H1 (cell line): ENCODE data around the gene MIPOL1. TPM values are rescaled to one million over a fixed set of nuclear protein-coding genes. Genes with fewer than 3 reads are reported as not detected.

Source experiments
- CTCF ChIA-PET: fragments of 300-600 bp; sonication (Branson Sonifier 250); formaldehyde crosslinking; loops from one replicate; lab custom pipeline; 2021; ENCODE audit not compliant: partially characterized antibody; lab: Charles Lee
- POLR2A ChIA-PET: fragments of 300-600 bp; sonication (Branson Sonifier 250); formaldehyde crosslinking; loops from one replicate; lab custom pipeline; 2021; ENCODE audit warnings: inconsistent platforms; ENCODE audit not compliant: partially characterized antibody; lab: Charles Lee
- DNase-seq, 2 experiments: peaks; one replicate each; pipeline versions ENCODE4 v3.0.0 to v3.0.0-alpha.2; 2010 to 2022; ENCODE audit warnings: low spot score in 2 of 2, low read depth in 1 of 2, mixed read lengths in 1 of 2
- FAIRE-seq: peaks from 2 replicates; lab custom pipeline; 2011; peaks lifted over from hg19 to GRCh38; lab: Jason Lieb, UNC
- H2AFZ ChIP-seq: 2 replicates; pipeline ENCODE4 v1.8.1; 2012; ENCODE audit warnings: low read length, inconsistent platforms
- H2AK5ac ChIP-seq: 2 replicates; pipeline ENCODE4 v1.6.1; 2013; ENCODE audit warnings: low read depth, low read length
- H2BK120ac ChIP-seq: replicated peaks from 2 replicates; pipeline ENCODE3; 2013; ENCODE audit warnings: low read depth, low read length, inconsistent platforms
- H2BK12ac ChIP-seq: 2 replicates; pipeline ENCODE4 v1.6.1; 2013; ENCODE audit warnings: low read depth, low read length
- H2BK15ac ChIP-seq: 2 replicates; pipeline ENCODE4 v1.6.1; 2013; ENCODE audit warnings: low read length
- H2BK20ac ChIP-seq: 2 replicates; pipeline ENCODE4 v1.6.1; 2013; ENCODE audit warnings: low read length
- H2BK5ac ChIP-seq: 2 replicates; pipeline ENCODE4 v1.6.1; 2013; ENCODE audit warnings: low read depth, low read length
- H3K14ac ChIP-seq: 2 replicates; pipeline ENCODE4 v1.6.1; 2013; ENCODE audit warnings: inconsistent platforms; ENCODE audit not compliant: insufficient read length
- H3K18ac ChIP-seq: 2 replicates; pipeline ENCODE4 v1.6.1; 2013; ENCODE audit warnings: low read length; ENCODE audit errors: extremely low read depth
- H3K23ac ChIP-seq: 2 replicates; pipeline ENCODE4 v1.6.1; 2013; ENCODE audit warnings: inconsistent platforms; ENCODE audit not compliant: insufficient read length
- H3K23me2 ChIP-seq: 2 replicates; pipeline ENCODE4 v1.6.1; 2013; ENCODE audit warnings: low read depth, low read length
- H3K27ac ChIP-seq: 2 replicates; pipeline ENCODE4 v1.6.1; 2011; ENCODE audit warnings: low read depth, low read length, inconsistent platforms
- H3K27me3 ChIP-seq, 4 experiments: replicated peaks in 1 of 4; 1 replicate in 1 of 4; 2 replicates in 3 of 4; pipeline versions ENCODE4 v1.6.1 to v1.8.1; 2011 to 2013; ENCODE audit warnings: low read length in 3 of 4, mild to moderate bottlenecking in 3 of 4, inconsistent platforms in 2 of 4, mixed read lengths in 2 of 4, moderate library complexity in 1 of 4; ENCODE audit not compliant: control insufficient read depth in 3 of 4, insufficient read depth in 3 of 4; ENCODE audit errors: extremely low read depth in 1 of 4
- H3K36me3 ChIP-seq, 4 experiments: 2 replicates each; pipeline versions ENCODE4 v1.6.1 to v1.8.1; 2011 to 2013; ENCODE audit warnings: mild to moderate bottlenecking in 4 of 4, low read length in 3 of 4, moderate library complexity in 2 of 4, control low read depth in 1 of 4, inconsistent platforms in 1 of 4; ENCODE audit not compliant: insufficient read depth in 4 of 4, control insufficient read depth in 2 of 4
- H3K4ac ChIP-seq: replicated peaks from 2 replicates; pipeline ENCODE3; 2013; ENCODE audit warnings: low read length, low read depth, mixed read lengths, inconsistent platforms; ENCODE audit not compliant: insufficient read length
- H3K4me1 ChIP-seq, 4 experiments: replicated peaks in 1 of 4; 1 replicate in 1 of 4; 2 replicates in 3 of 4; pipeline versions ENCODE4 v1.6.1 to v1.8.1; 2011 to 2013; ENCODE audit warnings: low read length in 3 of 4, inconsistent platforms in 2 of 4, mixed read lengths in 1 of 4; ENCODE audit not compliant: insufficient read depth in 4 of 4, control insufficient read depth in 3 of 4
- H3K4me2 ChIP-seq, 2 experiments: 2 replicates each; pipeline versions ENCODE4 v1.6.1 to v1.8.1; 2011 to 2013; ENCODE audit warnings: low read depth in 2 of 2, low read length in 2 of 2, control low read depth in 1 of 2, inconsistent platforms in 1 of 2, mild to moderate bottlenecking in 1 of 2; ENCODE audit not compliant: insufficient read depth in 1 of 2
- H3K4me3 ChIP-seq, 4 experiments: fragments of 200-600, 300-600 bp in 1 of 4; sonication (generic), shearing (Covaris generic), sonication (Bioruptor Twin) in 1 of 4; 2 replicates each; pipeline versions ENCODE4 v1.5.1 to v1.8.1; 2011 to 2016; ENCODE audit warnings: low read length in 4 of 4, low read depth in 3 of 4, control low read depth in 2 of 4, inconsistent platforms in 2 of 4, mild to moderate bottlenecking in 2 of 4, mixed read lengths in 1 of 4, moderate library complexity in 1 of 4; ENCODE audit not compliant: insufficient read depth in 2 of 4; ENCODE audit errors: extremely low read depth in 1 of 4
- H3K56ac ChIP-seq: replicated peaks from 2 replicates; pipeline ENCODE3; 2013; ENCODE audit warnings: low read depth, mild to moderate bottlenecking, mixed read lengths, low read length, inconsistent platforms; ENCODE audit not compliant: insufficient read length
- H3K79me1 ChIP-seq: 2 replicates; pipeline ENCODE4 v1.6.1; 2013; ENCODE audit warnings: low read depth, low read length, control low read depth
- H3K79me2 ChIP-seq, 2 experiments: 2 replicates each; pipeline versions ENCODE4 v1.6.1 to v1.8.1; 2012 to 2013; ENCODE audit warnings: low read length in 2 of 2, mild to moderate bottlenecking in 2 of 2, inconsistent platforms in 1 of 2; ENCODE audit not compliant: insufficient read depth in 2 of 2, control insufficient read depth in 1 of 2
- H3K9ac ChIP-seq, 4 experiments: replicated peaks in 1 of 4; 1 replicate in 1 of 4; 2 replicates in 3 of 4; pipeline versions ENCODE4 v1.6.1 to v1.8.1; 2011 to 2013; ENCODE audit warnings: low read depth in 3 of 4, low read length in 3 of 4, control low read depth in 2 of 4, mild to moderate bottlenecking in 2 of 4, moderate library complexity in 2 of 4, inconsistent platforms in 1 of 4; ENCODE audit errors: extremely low read depth in 1 of 4
- H3K9me3 ChIP-seq, 2 experiments: 2 replicates each; pipeline versions ENCODE4 v1.6.1 to v1.8.1; 2012 to 2013; ENCODE audit warnings: mild to moderate bottlenecking in 2 of 2, moderate library complexity in 2 of 2, control low read depth in 1 of 2, inconsistent platforms in 1 of 2, low read depth in 1 of 2, low read length in 1 of 2, mixed read lengths in 1 of 2; ENCODE audit not compliant: insufficient read depth in 2 of 2
- H4K20me1 ChIP-seq, 2 experiments: replicated peaks in 1 of 2; 2 replicates each; pipeline versions ENCODE3 to v1.8.1; 2011 to 2013; ENCODE audit warnings: inconsistent platforms in 2 of 2, low read length in 2 of 2, mild to moderate bottlenecking in 1 of 2; ENCODE audit not compliant: insufficient read depth in 2 of 2, control insufficient read depth in 1 of 2
- H4K5ac ChIP-seq: 2 replicates; pipeline ENCODE4 v1.6.1; 2013; ENCODE audit warnings: low read length, low read depth, mixed read lengths, inconsistent platforms; ENCODE audit not compliant: insufficient read length
- H4K8ac ChIP-seq: 2 replicates; pipeline ENCODE4 v1.8.0; 2013; ENCODE audit warnings: mild to moderate bottlenecking, moderate library complexity, low read length, inconsistent platforms; ENCODE audit not compliant: insufficient read depth; ENCODE audit errors: extremely low read depth
- H4K91ac ChIP-seq: replicated peaks from 2 replicates; pipeline ENCODE3; 2013; ENCODE audit warnings: low read length, mixed read lengths, inconsistent platforms; ENCODE audit not compliant: insufficient read length
- CBX8 ChIP-seq: fragments of 300-800, 300-1000 bp; sonication (generic); IDR thresholded peaks from 2 replicates; pipeline ENCODE4 v1.7.1; 2016; ENCODE audit warnings: low read depth, low read length, borderline replicate concordance
- WGBS, 2 experiments: shearing (Covaris generic) in 1 of 2; methylation state at CpG; one replicate each; pipeline versions ENCODE4 v1.1.6 to v1.1.7; 2013 to 2015; ENCODE audit warnings: low lambda C conversion rate in 2 of 2, mixed read lengths in 2 of 2, inconsistent platforms in 1 of 2, low coverage in 1 of 2, missing lambda C conversion rate in 1 of 2; ENCODE audit not compliant: insufficient replicate concordance in 2 of 2, insufficient coverage in 1 of 2, insufficient read length in 1 of 2; ENCODE audit errors: extremely low coverage in 1 of 2, missing lambda C conversion rate in 1 of 2; 5-methylcytosine and 5-hydroxymethylcytosine counted together
- polyA plus RNA-seq, 7 experiments: library from polyadenylated mRNA; depleted of rRNA in 3 of 7; stranded (reverse) in 5 of 7; unstranded in 2 of 7; fragments of >200 nt in 5 of 7; fragments of 200-250 nt in 2 of 7; gene quantifications; 1 replicate in 5 of 7; 2 replicates in 1 of 7; 4 replicates in 1 of 7; pipeline versions ENCODE4 v1.2.1 to v1.2.3, GENCODE V29; 2011 to 2013; ENCODE audit warnings: missing spikeins in 2 of 7, mixed read lengths in 2 of 7
- total RNA-seq: library from RNA; stranded (reverse); fragmentation: NEBNext Ultra II Directional; extraction: Animal tissue kit (Norgen Biotek cat#: 25700); gene quantifications from 2 replicates; pipeline ENCODE4 v1.2.1, GENCODE V29; 2021

The MIPOL1 gene
- total and polyA plus RNA-seq, 2 of the 8 experiments (the other 6 are each of a cell fraction or from before 2014, with no cell fraction given), result 2.8 to 23.9 TPM

- peak in 1 of 2 experiments; percentile 67 for DNase-seq
- Histone ChIP-seq H4K91ac (no peak overlapping the region), H2BK15ac (no peak overlapping the region), H3K56ac (no peak overlapping the region), H2BK12ac (0 out of 2 replicates have a peak overlapping the region, but pooled peaks have one; percentile 60), H4K8ac (no peak overlapping the region), H3K79me2 (no peaks in the 10 kb centered on the region), H3K4me2 (peak overlapping the region; percentile 68 to 71), H3K4me3 (peak overlapping the region in 2 of 4 experiments; percentile 19 to 56; a peak in 4 of 8 replicates), H3K4me1 (peaks cover 7 to 36% (median 13%) of the 10 kb centered on the region in 4 experiments), H3K9me3 (no peaks in the 10 kb centered on the region), H4K5ac (no peak overlapping the region), H3K23me2 (peaks cover 10% of the 10 kb centered on the region; the same call in 1 of the 2 replicates), H2AFZ (no peak overlapping the region), H3K14ac (no peak overlapping the region), H3K18ac (no peak overlapping the region), H2BK5ac (no peak overlapping the region), H3K79me1 (no peaks in the 10 kb centered on the region), H3K23ac (no peak overlapping the region), H2BK120ac (no peak overlapping the region), H2AK5ac (no peak overlapping the region), H2BK20ac (no peak overlapping the region), H3K4ac (no peak overlapping the region), H3K27ac (no peak overlapping the region), H4K20me1 (peaks cover 9 to 14% of the 10 kb centered on the region in 2 experiments), H3K27me3 (peaks cover 51 to 97% (median 78%) of the 10 kb centered on the region in 4 experiments), H3K9ac (no peak overlapping the region), H3K36me3 (no peaks in the 10 kb centered on the region; a peak in 1 of 8 replicates)
- CTCF ChIA-PET, result interaction anchor here (0.8 to 5.1 kb wide), 4 partner anchors 8 to 917 kb away, joined by 3 to 62 read pairs (median 4); partner anchors contain the start of genes FOXA1 and TTC6
- POLR2A ChIA-PET, result interaction anchor here (0.9 to 1.7 kb wide), 3 partner anchors 13 to 918 kb away, joined by 3 to 4 read pairs (median 3); no protein-coding TSS in a partner anchor
- FAIRE-seq, result no peak
- 2% methylated on average over 31 of the region's 62 CpGs; no CpG with 5 or more reads in 1 of the 2 experiments for WGBS, 2 experiments
- TF ChIP-seq CBX8, result peak; percentile 64; the same call in 1 of the 2 replicates
These were observed 386.7 kb downstream of the MIPOL1 start for GRCh38 chr14:37584211-37585100.
